EL (cell line): ENCODE measurements around the gene C2orf92.
"Not testable (repeated sequence)": the region's sequence is repeated elsewhere in the genome, so short reads cannot be mapped to it uniquely, and the experiment has no call there.

Source experiments
- DNase-seq: peaks from one replicate; pipeline ENCODE4 v3.0.0-alpha.2; 2016

Gene C2orf92

GRCh38 chr2:97669448-97669847, at the start of gene C2orf92:
Gene C2orf92 (plus strand): TSS chr2:97669713. CDS start chr2:97669789, 76 bp downstream.
- DNase-seq, result no peak

GRCh38 chr2:97620492-97620891, 49.0 kb upstream of the C2orf92 start:
- DNase-seq, result not testable (repeated sequence)

GRCh38 chr2:97622976-97623375, 46.5 kb upstream of the C2orf92 start:
- DNase-seq, result not testable (repeated sequence)

GRCh38 chr2:97625354-97626048, 44.0 kb upstream of the C2orf92 start:
- not testable (repeated sequence) for DNase-seq

DNA sequence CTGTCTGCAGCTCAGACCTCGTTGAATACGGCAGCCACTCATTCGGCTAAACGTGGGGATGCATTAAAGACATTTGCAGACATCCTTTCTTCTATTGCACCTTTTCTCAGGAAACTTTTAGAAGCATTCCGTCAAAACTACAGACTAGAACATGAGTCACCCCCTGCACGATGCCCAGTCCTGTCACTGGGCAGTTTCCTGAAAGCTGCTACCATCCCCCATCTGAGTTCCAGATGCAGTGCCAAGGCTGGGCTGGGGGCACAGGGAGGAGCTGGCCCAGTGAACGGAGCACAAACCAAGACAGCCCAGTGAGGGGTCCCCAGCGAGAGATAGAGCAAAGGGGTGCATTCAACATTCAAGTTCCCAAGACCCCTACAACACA, 43.5 kb upstream of the C2orf92 start:
- not testable (repeated sequence) for DNase-seq

DNA sequence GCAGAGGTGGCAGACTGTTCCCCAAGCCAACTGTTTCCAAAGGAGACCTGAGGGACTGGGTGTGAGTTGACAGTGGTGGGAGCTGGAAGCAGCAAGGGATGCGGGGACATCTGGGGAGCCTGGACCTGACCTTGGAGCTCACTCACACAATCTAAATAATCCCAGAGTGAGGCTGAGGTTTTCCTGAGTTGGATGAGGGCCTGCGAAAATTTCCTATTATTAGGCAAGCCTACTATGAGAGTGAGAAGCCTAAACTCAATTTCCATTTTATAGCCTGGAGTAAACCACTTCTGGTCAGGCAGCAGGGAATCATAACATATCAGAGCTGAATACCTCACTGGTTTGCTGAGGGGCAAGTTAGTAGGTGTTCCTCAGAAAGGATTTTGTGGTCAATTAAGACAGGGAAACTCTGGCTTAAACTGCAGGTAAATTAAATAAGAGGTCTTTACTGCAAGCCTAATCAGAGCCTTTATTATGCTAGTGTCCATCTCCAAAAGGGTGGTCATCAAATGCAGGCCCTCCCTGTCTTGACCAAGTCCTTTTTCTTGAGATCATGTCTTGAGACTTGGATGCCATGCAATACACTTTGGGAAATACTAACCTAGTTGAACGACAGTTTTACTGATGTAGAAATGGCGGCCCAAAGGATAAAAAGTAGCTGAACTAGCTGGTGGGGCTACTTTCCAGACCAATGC, 25.3 kb upstream of the C2orf92 start:
- DNase-seq, result no peak

- peak; percentile 13 for DNase-seq
These were observed 24.3 kb upstream of the C2orf92 start for GRCh38 chr2:97645112-97645694.

- peak; percentile 98 for DNase-seq
These were observed 23.6 kb upstream of the C2orf92 start, which contains the start of gene COX5B for GRCh38 chr2:97645695-97646629. Gene COX5B (plus strand): TSS chr2:97646062. CDS start chr2:97646087, 25 bp downstream.

GRCh38 chr2:97646977-97647376, 22.5 kb upstream of the C2orf92 start:
- no peak for DNase-seq

DNA sequence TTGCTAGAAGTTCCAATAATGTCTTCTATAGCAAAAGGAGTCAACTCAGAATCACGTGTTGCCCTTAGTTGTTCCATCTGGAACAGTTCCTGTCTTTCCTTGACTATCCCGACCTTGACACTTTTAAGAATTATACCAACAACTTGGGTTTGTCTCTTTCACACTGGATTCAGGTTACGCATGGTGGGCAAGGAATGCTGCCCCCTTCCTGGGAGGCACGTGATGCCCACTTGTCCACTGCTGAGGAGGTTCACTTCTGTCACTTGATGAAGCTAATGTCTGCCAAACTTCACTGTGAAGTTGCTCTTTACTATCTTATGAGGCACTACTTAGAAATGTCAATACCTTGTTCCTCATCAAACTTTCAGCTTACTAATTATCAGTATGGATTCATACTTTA, 18.4 kb upstream of the C2orf92 start:
- no peak for DNase-seq

- DNase-seq, result no peak
These were observed 16.0 kb upstream of the C2orf92 start for GRCh38 chr2:97653473-97653872.

- no peak for DNase-seq
These were observed 15.6 kb upstream of the C2orf92 start for GRCh38 chr2:97653874-97654273.

DNA sequence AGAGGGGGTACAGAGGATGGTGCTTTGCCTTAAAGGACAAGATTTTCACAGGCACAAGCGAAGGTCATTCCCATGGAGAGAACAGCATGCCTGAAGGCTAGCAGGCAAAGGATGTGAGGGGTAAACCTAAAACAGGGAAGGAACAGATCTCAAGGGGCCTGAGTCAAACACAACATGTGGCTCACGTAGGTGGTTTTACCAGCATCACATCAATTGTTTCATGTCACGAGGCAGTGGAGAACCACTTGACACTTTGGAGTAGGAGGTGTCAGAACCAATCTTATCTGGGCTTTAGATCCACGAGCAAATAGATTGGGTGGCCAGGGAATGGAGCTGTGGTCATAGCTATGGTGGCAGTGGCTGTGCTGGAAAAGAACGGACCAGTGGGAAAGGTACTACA, 15.2 kb upstream of the C2orf92 start:
- no peak for DNase-seq

DNA sequence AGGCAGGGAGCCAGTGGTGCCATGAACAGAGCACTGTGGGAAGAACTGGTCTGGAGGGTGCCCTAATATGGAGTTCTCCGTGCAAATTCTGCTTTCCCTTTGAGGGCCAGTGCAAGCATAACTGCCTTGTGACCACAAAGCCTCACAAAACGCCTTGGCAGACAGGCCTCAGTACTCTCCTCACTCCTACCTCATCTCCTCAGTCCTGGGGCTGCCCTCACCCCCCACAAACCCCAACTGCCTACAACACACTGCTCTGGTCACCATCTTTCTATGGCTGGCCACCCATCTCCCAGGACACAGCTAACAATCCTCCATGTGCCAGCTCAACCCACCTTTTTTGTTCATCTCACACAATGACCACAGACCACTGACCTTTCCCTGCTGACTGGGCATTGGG, 14.7 kb upstream of the C2orf92 start:
- DNase-seq, result no peak

DNA sequence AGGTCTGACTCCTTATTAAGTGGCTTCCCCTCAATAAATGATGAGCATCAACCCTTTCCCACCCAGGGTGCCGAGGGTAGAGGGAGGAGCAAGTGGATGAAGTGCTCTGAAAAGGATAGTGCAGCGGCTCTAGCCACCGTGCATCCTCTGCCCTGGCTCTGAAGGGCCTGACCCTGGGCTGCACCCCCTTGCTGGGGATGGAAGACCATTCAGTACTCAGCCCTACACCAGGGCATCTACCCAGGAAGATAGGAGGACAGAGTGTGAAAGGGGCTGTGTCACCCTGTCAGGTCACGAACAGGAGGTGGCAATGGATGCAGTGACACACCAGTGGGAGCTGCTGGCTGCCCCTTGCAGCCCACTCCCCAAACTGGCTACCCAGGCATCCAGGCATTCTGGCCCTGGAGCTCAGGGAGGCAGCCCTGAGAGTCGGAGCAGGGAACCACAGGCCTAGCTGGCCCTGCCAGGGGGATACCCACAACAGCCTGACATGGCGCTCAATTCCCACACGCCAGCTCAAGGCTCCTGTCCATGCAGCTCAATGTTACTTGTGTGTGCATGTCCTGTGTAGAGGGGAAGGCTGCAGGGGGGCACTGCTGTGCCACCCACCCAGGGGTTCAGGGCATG, 13.3 kb upstream of the C2orf92 start:
- DNase-seq, result no peak

GRCh38 chr2:97656905-97657587, 12.5 kb upstream of the C2orf92 start:
- DNase-seq, result no peak

DNA sequence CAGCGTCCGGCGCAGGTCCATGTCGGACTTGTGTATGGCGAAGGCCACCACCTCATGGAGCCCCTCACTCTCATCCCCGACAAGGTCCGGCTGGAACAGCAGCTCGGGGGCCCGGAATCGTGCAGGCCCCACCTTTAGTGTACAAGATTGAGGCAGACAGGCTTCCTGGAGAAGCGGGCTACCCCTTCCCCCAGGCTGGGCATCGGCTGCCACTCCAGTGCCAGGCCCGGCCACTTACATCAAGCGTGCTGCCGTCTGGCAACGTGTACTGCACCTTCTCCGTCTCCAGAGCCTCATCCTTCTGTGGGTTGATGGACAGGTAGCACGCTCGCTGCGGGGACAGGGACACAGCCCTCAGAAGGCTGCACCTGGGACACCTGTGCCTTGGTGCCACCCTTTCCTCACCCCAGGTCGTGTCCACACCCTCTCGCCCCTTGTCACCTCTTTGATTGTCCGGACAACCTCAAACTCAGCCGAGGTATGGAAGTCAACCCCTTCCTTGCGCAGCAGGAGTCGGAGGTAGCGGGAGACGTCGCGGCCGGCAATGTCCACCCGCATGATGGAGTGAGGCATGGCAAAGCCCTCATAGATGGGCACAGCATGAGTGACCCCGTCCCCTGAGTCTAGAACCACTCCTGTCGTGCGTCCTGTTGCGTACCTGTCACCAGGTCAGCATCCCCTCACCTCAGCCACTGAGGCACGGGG, 11.4 kb upstream of the C2orf92 start:
- no peak for DNase-seq

GRCh38 chr2:97658691-97659157, 10.8 kb upstream of the C2orf92 start:
- DNase-seq, result no peak

GRCh38 chr2:97659256-97660043, 10.1 kb upstream of the C2orf92 start:
- no peak for DNase-seq
